Pons (tissue), 1 donor: ENCODE data around the gene MARCHF10.
A peak's percentile ranks its signal among the peaks of the same experiment; 100 is the strongest.

Experiments
- DNase-seq: peaks from one replicate; pipeline ENCODE4 v3.0.0-alpha.2; 2016; ENCODE audit warnings: low spot score

The MARCHF10 gene

DNA sequence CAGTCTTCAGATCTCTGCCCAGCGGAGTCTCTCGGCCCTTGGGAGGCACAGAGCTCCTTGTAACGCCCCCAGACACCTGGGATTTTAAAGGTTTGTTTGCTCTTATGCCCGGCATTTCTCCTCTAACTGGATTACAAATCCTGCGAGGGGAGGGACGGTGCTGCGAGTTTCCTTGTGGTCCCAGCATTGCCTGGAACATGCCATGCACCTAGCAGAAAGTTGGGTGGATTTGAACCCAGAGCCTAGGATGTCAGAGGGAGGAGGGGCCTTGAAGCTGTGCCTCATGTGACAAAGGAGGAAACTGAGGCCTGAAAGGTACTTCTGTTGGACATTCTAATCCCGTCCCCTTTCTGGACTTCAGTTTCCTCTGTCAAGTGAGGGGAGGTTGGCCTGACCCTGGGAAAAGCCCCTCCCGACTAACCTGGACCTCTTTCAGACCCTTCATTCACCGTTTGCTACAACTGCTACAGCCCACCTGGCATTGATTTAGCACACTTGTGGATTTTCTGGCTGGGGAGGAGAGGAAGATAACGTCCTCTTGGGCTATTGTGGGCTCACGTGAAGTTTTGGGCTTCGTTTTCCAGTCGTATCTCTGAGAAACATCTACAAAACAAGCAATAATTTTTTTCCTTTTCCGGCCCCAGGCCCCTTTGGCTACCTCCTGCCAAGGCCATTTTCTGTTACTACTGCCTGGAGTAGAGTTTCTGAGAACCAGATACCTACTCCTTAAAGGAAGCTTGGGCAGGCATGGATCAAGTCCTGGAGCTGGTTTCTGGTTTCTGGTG is 149.8 kb downstream of the MARCHF10 start:
- DNase-seq, result no peak

DNA sequence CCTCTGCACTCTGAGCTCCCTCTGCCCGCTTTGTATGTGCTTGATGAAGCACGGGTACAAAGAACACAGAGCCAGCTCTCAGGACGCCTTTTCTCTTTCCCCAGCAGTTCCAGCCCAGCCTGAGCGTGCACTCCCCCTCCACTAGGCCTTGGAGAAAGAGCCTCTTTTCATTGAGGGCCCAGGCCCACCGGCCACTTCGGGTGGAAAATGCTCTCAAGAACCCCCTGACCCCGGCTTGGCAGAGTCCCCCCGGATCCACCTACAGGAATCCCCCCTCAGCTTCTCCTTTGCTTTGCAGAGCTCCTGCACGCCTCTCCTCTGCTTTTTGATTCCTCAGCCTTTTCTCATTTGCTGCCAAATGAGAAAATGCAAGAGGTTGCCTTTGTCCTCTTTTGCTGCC is 150.4 kb downstream of the MARCHF10 start:
- DNase-seq, result no peak

DNA sequence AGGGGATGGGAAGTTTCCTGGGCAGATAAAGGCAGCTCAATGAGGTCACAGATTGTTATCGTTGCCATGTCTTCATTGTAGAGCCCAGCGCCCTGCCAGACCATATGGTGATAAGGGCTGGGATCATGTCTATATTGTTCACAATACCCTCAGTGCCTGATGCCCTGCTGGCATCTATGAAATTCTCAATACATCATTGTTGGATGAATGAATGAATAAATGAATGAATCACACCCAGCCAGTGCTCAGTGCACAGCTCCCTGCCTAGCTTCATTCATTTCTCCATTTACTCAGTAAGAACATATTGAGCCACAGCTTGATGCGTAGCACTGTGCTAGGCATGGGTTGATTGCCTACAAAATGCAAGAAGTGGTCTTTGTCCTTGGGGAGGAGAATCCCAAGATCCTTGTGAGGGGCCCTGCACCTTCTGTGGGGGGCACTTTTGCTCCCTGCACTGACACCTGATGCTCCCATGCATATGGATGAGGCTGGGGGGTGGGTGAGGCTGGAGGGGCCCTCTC is 150.9 kb downstream of the MARCHF10 start:
- DNase-seq, result no peak

DNA sequence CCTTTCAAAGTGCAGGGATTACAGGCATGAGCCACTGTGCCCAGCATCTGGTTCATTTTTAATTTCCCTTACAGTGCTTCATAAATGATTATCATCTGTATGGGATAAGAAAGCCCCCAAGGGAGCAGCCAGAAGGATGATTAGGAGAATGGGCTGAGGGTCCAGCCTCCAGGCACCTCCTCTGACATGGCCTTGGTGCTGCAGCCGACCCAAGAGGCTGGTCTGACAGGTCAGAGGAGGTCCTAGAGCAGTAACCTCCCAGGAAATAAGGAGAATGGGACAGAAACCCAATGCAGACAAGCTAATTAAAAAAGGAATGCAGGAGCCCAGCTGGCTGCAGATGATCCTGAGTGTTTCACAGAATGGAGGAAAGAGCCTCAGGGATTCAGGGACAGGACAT is 151.7 kb downstream of the MARCHF10 start:
- no peak for DNase-seq

DNA sequence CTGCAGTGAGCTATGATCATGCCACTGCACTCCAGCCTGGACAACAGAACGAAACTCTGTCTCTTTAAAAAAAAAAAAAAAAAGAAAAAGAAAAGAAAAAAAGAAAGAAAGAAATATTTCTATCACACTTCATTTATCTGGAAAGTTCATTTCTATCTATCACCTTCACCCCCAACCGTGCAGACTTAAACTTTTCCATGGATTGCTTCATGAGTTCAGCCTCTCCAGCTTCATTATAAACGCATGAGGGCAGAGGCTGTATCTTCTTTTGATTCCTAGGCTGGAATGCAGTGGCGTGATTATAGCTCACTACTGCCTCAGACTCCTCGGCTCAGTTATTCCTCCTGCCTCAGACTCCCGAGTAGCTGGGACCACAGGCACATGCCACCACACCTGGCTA is 152.5 kb downstream of the MARCHF10 start:
- no peak for DNase-seq

DNA sequence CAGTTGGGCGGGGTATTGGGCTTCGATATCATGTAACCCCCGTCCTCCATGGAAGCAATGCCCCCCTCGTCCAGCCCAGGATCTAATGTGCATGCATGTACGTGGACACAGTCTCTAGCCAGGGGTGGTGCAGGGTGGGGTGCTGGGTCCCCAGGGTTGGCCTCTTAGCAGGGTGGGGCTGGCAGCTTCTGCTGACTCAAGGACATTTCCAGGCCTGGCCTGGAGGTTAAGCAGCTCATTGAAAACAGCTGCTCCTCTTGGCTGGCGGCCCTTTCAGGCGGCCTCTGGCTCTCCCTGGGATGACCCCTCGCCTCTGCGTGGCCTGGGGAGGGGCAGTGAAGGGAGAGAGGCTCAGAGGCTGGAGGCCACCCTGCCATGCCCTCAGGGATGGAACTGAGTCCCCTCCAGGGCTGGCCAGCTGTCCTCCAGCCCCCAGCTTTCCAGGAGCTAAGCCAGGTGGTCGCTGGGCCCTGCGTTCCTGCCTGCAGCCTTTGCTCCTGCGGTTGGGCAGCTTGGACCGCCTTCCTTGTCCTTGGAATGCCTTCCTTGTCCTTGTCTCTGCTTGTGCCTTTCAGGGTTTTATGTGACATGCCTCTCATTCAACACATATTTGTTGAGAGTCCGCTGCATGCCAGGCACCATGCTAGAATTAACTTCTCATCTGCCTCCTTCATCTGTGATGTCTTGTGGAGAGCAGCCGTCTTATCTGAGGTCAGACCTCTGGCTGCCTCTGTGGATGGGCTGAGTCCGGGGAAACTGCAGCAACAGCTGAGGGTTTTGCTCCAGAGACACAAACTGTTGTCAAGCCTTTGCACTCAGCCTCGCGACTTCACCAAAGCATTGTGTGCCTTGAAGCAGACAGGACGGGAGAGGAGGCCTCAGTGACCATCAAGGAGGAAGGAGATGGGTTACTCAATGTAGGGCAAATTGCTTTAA is 154.0 kb downstream of the MARCHF10 start:
- DNase-seq, result no peak

DNA sequence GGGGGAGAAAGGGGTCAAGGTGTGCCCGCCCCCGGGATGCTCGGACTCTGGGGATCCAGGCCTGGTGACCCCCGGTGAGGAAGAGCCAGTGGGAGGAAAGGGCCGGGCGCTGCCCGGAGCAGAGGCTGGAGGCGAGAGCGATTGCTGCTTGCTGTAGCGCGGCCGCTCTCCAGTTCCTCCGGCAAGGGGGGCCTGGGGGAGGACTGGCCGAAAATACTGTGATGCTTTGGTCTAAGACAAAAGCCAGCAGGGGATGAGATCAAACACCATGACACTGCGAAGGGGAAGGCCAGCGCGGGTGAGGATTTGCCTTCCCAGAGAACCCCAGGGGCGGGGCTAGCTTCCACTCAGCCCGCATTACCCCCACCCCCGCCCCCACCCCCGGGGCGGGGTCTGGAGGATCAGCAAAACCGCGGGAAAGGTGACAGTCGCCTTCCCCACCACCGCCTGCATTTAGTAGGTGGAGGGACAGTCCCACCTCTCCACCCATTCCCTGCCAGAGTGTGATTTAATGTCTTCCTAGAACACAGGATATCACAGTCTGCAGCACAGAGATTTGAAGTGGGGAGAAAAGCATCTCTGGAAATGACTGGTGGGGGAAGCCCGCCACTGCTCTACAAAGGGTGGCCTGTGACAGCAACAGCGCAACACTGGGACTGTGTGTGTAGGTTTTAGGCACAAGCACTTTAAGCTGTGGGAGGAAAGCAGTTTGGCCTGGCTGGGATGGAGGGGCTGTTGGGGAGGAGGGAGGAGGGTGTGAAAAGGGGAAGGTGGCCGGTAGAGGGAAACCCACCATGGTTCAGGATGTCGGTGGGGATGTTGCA is 154.9 kb downstream of the MARCHF10 start:
- DNase-seq, result peak; percentile 43

DNA sequence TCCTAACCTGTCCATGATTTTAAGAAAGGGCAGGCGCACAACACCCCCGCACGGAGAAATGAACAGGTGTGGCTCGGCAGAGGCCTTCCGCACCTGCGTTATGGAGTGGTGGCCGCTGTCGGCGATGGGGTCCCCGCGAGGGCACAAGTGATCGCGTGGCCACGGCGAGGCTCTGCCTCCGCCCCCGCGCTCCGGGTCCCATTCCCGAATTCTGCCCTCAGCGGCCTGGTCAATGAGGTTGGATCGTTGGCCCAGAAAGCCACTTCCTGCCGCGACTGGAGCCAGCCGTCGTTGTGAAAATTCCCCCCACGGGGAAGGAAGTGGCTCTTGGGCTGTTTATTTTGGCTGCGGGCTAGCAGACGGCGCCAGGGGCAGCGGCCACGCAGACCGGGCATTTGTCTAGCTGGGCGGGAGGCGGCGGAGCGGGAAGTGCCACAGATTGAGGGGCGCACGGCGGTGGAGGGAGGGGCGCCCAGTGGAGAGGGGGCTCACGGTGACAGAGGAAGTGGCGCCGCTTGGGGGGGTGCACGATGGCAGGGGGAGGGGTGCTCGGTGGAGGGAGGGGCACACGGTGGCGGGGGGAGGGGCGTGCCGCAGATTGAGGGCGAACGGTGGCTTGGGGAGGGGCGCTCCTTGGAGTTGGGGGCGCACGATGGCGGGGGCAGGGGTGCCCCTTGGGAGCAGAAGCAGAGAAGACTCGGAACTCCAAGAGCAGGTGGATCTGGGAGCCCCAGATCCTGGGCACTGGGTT is 155.7 kb downstream of the MARCHF10 start:
- DNase-seq, result peak; percentile 40
